PC-3 (cell line): Measurements from ENCODE around the gene RAI1. TPM values are rescaled to one million over a fixed set of nuclear protein-coding genes. Genes with fewer than 3 reads are reported as not detected.

Source experiments
- ATAC-seq: fragments of 200-7000 bp; cut with Tn5 transposase; 2 replicates; pipeline ENCODE4 v1.9.1; 2020; ENCODE audit warnings: mild to moderate bottlenecking, moderate library complexity
- BruUV-seq: library from RNA; stranded (reverse); fragments of 400-500 nt; replicated peaks from 2 replicates; lab custom pipeline; 2021; lab: Mats Ljungman, UMichigan
- CTCF ChIA-PET: fragments of 300-600 bp; sonication (Branson Sonifier 250); formaldehyde crosslinking; loops from one replicate; lab custom pipeline; 2022; ENCODE audit warnings: antibody characterized with exemption; lab: Charles Lee
- POLR2A ChIA-PET: fragments of 300-600 bp; sonication (Branson Sonifier 250); formaldehyde crosslinking; loops from one replicate; lab custom pipeline; 2022; ENCODE audit warnings: antibody characterized with exemption; ENCODE audit not compliant: unreplicated experiment; lab: Charles Lee
- DNase-seq: peaks from one replicate; pipeline ENCODE4 v3.0.0-alpha.2; 2015
- H2AFZ ChIP-seq: fragments of 300-600 bp; sonication (generic); 2 replicates; pipeline ENCODE4 v1.6.0; 2016; ENCODE audit warnings: antibody characterized with exemption, low read length
- H3F3A ChIP-seq: fragments of 300-600 bp; sonication (generic); one replicate; pipeline ENCODE4 v1.6.0; 2017; ENCODE audit warnings: antibody characterized with exemption, low read length, control low read depth, mild to moderate bottlenecking; ENCODE audit not compliant: unreplicated experiment
- H3K27ac ChIP-seq: fragments of 300-600 bp; sonication (generic); 2 replicates; pipeline ENCODE4 v1.5.1; 2016; ENCODE audit warnings: mild to moderate bottlenecking, low read length
- H3K27me3 ChIP-seq: fragments of 300-600 bp; sonication (generic); 2 replicates; pipeline ENCODE4 v1.6.1; 2016; ENCODE audit warnings: low read length, mixed read lengths
- H3K36me3 ChIP-seq: fragments of 300-600 bp; sonication (generic); 2 replicates; pipeline ENCODE4 v1.6.1; 2016; ENCODE audit warnings: low read depth, mixed run types, low read length, mixed read lengths
- H3K4me1 ChIP-seq: fragments of 300-600 bp; sonication (generic); 2 replicates; pipeline ENCODE4 v1.5.1; 2016; ENCODE audit warnings: low read length; ENCODE audit not compliant: insufficient read depth
- H3K4me2 ChIP-seq: fragments of 300-600 bp; sonication (generic); 2 replicates; pipeline ENCODE4 v1.6.0; 2016; ENCODE audit warnings: low read length
- H3K4me3 ChIP-seq: fragments of 300-600 bp; sonication (generic); 2 replicates; pipeline ENCODE4 v1.5.1; 2016; ENCODE audit warnings: mild to moderate bottlenecking, low read length, mixed read lengths
- H3K79me2 ChIP-seq: fragments of 300-600 bp; sonication (generic); 2 replicates; pipeline ENCODE4 v1.6.1; 2017; ENCODE audit warnings: low read length, mixed read lengths
- H3K9ac ChIP-seq: fragments of 300-600 bp; sonication (generic); 2 replicates; pipeline ENCODE4 v1.6.0; 2016; ENCODE audit warnings: mild to moderate bottlenecking, low read length
- H3K9me2 ChIP-seq: fragments of 300-600 bp; sonication (generic); replicated peaks from 2 replicates; pipeline ENCODE4 v1.6.1; 2016; ENCODE audit warnings: mixed run types, low read length, mixed read lengths
- H3K9me3 ChIP-seq: fragments of 300-600 bp; sonication (generic); 2 replicates; pipeline ENCODE4 v1.6.1; 2016; ENCODE audit warnings: low read length, mixed read lengths
- H4K20me1 ChIP-seq: fragments of 300-600 bp; sonication (generic); 2 replicates; pipeline ENCODE4 v1.6.1; 2016; ENCODE audit warnings: low read length, mixed read lengths
- EZH2 ChIP-seq: fragments of 300-600 bp; sonication (generic); IDR thresholded peaks from one replicate; pipeline ENCODE4 v1.6.1; 2017; ENCODE audit warnings: antibody characterized with exemption, mild to moderate bottlenecking, low read length; ENCODE audit not compliant: unreplicated experiment
- EZH2phosphoT487 ChIP-seq: fragments of 300-600 bp; sonication (generic); IDR thresholded peaks from 2 replicates; pipeline ENCODE4 v1.6.1; 2018; ENCODE audit warnings: mild to moderate bottlenecking, antibody characterized with exemption, low read length, borderline replicate concordance
- intact Hi-C: fragments of 100-400 bp; cut with micrococcal nuclease; formaldehyde crosslinking; loops from 2 replicates; pipeline ENCODE4 v1.9.0; 2023
- total RNA-seq: library from RNA; depleted of rRNA; stranded (reverse); fragments of >200 nt; gene quantifications from 2 replicates; pipeline ENCODE4 v1.2.3, GENCODE V29; 2014
- TF ChIP-seq, protein P1 (sequence below): fragments of 300-600 bp; sonication (generic); conservative IDR thresholded peaks from 2 replicates; pipeline ENCODE4 v1.5.1; 2017; ENCODE audit warnings: antibody characterized with exemption, low read depth, mild to moderate bottlenecking, low read length

RAI1 gene
- total RNA-seq, 1 experiment from 2014 or later, result 33.0 TPM

DNA sequence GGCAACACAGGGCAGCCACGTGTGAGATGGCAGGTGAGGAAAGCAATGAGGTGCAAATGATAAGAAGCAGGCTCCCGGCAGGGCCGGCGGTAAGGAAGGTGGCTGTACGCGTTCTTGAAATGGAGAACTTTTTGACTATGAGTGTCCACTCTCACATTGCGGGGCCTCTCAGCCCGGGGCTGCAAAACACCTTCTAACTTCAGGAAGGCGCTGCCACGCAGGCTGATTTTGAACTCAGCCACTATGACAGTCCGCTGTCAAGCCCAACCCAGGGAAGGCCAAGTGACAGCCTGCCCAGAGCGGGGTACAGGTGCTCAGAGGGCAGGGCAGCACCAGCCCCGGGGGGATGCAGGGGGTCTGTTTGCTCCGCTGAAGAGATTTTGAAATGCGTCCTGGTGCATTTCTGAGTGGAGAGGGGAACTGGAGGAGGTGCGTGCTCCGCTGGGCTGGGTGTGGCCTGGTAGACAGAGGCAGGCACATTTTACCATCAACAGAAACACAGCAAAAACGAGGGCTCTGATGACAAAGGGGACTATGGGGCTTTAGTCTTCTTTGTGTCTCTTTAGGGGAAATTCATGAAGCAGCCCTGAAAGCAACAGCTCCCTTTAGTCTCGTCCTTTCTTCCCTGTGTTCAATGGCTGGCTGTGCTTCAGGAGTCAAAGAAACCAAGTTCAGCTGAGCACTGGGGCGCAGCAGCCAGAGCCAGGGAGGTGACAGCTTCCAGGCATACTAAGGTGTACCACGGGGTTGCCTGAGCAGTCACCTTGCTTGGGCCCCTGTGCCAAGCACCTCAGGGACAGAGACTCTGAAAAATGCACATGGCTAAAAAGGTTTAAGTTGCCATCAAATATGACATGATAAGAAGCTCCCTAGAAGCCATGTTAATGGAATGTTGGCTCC, 170.1 kb downstream of the RAI1 start:
- Histone ChIP-seq H3F3A (no peaks in the 10 kb centered on the region), H3K4me2 (no peak overlapping the region), H2AFZ (no peak overlapping the region), H3K9me2 (no peaks in the 10 kb centered on the region), H3K79me2 (no peaks in the 10 kb centered on the region), H3K9ac (no peak overlapping the region), H4K20me1 (no peaks in the 10 kb centered on the region), H3K4me3 (no peak overlapping the region), H3K36me3 (no peaks in the 10 kb centered on the region; the same call in 1 of the 2 replicates), H3K27me3 (no peaks in the 10 kb centered on the region), H3K4me1 (peaks cover 24% of the 10 kb centered on the region), H3K27ac (no peak overlapping the region), H3K9me3 (no peaks in the 10 kb centered on the region)
- ATAC-seq (no peak), DNase-seq (no peak)
- ChIA-PET POLR2A (no interaction called here), CTCF (no interaction called here)
- BruUV-seq, result no TSS peak
- intact Hi-C loops, result no loop called here
- TF ChIP-seq EZH2phosphoT487, result no peak
- no peak for TF ChIP-seq EZH2
- TF ChIP-seq, protein P1, sequence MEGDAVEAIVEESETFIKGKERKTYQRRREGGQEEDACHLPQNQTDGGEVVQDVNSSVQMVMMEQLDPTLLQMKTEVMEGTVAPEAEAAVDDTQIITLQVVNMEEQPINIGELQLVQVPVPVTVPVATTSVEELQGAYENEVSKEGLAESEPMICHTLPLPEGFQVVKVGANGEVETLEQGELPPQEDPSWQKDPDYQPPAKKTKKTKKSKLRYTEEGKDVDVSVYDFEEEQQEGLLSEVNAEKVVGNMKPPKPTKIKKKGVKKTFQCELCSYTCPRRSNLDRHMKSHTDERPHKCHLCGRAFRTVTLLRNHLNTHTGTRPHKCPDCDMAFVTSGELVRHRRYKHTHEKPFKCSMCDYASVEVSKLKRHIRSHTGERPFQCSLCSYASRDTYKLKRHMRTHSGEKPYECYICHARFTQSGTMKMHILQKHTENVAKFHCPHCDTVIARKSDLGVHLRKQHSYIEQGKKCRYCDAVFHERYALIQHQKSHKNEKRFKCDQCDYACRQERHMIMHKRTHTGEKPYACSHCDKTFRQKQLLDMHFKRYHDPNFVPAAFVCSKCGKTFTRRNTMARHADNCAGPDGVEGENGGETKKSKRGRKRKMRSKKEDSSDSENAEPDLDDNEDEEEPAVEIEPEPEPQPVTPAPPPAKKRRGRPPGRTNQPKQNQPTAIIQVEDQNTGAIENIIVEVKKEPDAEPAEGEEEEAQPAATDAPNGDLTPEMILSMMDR, result no peak

DNA sequence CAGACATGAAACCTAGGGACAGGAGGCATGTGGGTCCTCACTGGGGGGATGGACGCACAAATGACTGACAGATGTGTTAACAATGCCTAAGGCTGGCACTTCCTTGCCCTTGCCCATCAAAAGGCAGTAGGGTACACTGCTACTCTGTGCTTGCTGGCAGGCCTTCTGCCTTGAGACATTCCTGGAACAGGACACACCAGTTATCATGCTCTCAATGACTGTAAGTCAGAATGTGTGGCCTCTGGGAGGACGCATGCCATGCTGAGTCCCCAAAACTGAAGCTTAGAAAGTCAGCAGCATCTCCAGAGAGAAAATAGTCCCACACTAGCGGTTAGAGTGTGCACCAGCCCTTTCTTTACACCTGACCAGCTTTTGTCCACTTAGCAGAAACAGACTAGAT, 171.7 kb downstream of the RAI1 start:
- ChIA-PET POLR2A (no interaction called here), CTCF (no interaction called here)
- ATAC-seq, result no peak
- Histone ChIP-seq H3K4me1 (peaks cover 24% of the 10 kb centered on the region), H3K9ac (no peak overlapping the region), H3F3A (no peaks in the 10 kb centered on the region), H2AFZ (no peak overlapping the region), H3K4me2 (no peak overlapping the region), H3K36me3 (no peaks in the 10 kb centered on the region; the same call in 1 of the 2 replicates), H3K9me3 (no peaks in the 10 kb centered on the region), H3K27ac (no peak overlapping the region), H4K20me1 (no peaks in the 10 kb centered on the region), H3K9me2 (no peaks in the 10 kb centered on the region), H3K27me3 (no peaks in the 10 kb centered on the region), H3K4me3 (no peak overlapping the region), H3K79me2 (no peaks in the 10 kb centered on the region)
- TF ChIP-seq EZH2, result no peak
- TF ChIP-seq, protein P1, result no peak
- TF ChIP-seq EZH2phosphoT487, result no peak
- intact Hi-C loops, result no loop called here
- no peak for DNase-seq
- no TSS peak for BruUV-seq
